HG03460 (cell line): Measurements from ENCODE around the gene ETS2.

Source experiments
- ATAC-seq: cut with Tn5 transposase; IDR thresholded peaks from one replicate; pipeline ENCODE4 v1.9.1; 2021; ENCODE audit not compliant: unreplicated experiment

ETS2 gene

GRCh38 chr21:38777531-38777930, 28.2 kb upstream of the ETS2 start:
- ATAC-seq, result no peak

DNA sequence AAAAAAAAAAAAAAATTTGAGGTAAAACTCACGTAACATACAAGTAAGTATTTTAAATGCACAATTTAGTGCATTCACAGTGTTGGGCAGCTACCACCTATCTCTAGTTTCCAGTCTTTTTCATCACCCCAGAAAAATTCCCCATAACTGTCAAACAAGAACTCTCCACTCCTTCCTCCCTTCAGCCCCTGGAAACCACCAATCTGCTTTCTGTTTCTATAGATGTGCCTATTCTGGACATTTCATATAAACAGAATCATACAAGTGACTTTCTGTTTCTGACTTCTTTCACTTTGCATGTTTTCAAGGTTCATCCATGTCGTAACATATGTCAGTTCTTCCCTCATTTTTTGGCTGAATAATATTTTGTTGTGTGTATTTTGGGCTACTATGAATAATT, 24.9 kb upstream of the ETS2 start:
- ATAC-seq, result peak; percentile 60

GRCh38 chr21:38784458-38785266, 21.1 kb upstream of the ETS2 start:
- ATAC-seq, result no peak

- no peak for ATAC-seq
These were observed 20.2 kb upstream of the ETS2 start for GRCh38 chr21:38785483-38785882.

- no peak for ATAC-seq
These were observed 18.7 kb upstream of the ETS2 start for GRCh38 chr21:38787016-38787415.

- no peak for ATAC-seq
These were observed 18.1 kb upstream of the ETS2 start for GRCh38 chr21:38787461-38788274.

DNA sequence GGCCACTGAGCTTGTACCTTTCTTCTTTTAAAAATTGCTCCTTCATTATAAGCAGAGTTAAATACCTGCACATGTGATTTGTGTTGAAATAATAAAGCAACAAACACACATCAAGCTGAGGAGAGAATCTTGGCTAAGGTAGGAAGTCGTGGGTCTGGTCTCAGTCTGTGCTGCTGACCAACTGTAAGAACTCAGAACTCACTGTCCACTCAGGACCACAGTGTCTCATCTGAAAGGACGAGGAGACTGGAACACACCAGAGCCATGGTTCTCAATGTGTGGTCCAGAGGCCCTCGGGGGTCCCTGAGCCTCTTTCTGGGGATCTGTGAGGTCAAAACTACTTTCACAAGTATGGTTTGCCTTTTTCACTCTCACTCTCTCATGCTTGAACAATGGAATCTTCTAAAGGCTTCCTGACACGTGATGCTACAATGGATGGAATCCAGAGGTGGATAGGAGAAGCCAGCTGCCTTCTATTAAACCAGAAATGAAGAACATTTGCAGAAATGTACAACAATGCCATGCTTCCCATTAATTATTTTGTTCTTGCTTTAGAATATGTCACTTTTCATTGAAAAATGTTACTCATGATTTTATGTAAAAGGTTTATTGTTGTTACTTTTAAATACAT, 17.3 kb upstream of the ETS2 start:
- no peak for ATAC-seq

DNA sequence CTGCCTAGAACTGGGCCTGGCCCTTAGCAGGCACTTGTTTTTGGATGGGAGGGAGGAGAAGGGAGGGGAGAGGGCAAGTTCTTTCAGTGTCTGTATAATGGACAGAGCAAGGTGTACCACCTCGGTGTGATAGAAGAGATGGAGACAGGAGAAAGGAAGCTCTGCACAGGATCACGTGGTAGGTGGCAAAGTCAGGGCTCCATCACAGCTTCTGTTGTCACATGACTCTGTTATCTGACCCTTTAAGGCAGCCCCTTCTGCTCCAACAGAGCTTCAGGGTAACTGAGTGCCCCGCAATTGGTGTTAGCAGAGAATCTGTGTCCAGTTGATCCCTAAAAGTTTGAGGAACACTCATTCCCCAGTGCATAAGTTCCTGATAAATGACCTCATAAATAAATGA, 16.5 kb upstream of the ETS2 start:
- no peak for ATAC-seq

- ATAC-seq, result no peak
These were observed 15.7 kb upstream of the ETS2 start for GRCh38 chr21:38790059-38790458.

- no peak for ATAC-seq
These were observed 14.8 kb upstream of the ETS2 start for GRCh38 chr21:38790961-38791360.

GRCh38 chr21:38792676-38793459, 12.9 kb upstream of the ETS2 start:
- no peak for ATAC-seq

DNA sequence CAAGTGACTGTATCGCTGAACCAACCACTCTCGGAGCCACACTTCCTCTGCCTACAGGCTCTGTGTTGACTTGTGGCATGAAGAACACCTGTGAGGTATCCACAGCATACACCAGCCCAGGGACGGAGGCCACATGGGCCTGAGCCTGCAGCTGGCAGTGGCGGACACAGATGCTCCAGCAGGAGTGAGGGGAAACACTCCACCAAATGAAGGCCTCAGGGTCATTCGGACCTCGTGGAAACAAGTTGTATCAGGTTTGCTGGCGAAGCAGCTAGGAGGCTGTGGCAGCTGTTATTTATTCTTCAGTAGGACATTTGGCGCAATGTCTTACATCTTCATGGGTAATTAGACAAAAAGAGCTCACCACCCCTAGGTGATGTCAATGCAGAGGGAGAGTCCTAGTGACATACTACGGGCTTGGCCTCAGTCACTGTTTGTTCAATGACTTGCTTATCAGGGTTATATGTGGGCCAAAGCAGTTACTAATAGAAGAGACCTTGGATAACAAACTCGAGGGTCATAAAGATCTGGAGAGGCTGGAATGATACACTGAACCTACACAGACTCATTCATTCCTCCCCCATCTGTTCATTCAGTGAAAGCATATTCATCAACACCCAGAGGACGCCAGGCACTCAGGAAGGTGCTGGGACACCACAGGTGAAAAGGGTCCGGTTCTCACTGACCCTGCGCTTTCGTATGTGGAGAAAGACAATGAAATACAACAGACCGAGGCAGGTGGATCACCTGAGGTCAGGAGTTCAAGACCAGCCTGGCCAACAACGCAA, 11.6 kb upstream of the ETS2 start:
- ATAC-seq, result no peak

DNA sequence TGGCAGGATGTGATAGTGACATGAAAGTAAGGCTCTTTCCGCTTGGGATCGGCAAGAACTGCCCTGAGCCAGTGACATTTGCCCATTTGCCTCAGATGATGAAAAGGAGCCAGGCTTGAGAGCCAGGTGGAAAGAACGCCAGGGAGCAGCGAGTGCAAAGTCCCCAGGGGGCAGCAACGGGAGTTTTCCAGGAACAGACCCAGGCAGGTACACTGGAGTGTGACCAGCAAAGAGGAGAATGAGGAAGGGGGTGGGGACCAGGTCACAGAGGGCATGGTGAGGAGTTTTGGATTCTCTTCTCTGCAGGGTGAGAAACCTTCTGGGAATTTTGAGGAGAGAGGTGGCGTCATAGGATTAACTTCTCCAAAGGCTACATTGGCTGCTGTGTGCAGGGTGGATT, 10.8 kb upstream of the ETS2 start:
- ATAC-seq, result no peak

GRCh38 chr21:38795475-38795874, 10.3 kb upstream of the ETS2 start:
- no peak for ATAC-seq

GRCh38 chr21:38796424-38796823, 9.3 kb upstream of the ETS2 start:
- no peak for ATAC-seq

DNA sequence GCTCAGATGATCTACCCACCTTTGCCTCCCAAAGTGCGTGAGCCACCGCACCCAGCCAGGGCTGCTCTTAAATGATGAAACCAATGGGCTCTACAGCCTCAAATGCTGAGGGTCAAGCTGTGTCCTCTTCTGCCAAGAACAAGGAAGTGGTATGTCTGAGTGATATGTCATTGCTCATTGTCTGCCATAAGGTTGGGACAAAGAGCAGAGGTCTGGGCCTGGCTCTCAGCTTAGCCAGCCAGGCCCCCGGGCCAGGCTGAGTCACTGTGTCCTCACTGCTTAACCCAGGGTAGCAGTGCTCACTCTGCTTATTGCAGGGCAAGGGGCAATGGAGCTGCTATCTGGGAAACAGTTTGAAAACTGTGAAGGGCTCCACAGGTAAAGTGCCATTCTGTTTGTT, 8.3 kb upstream of the ETS2 start:
- no peak for ATAC-seq

DNA sequence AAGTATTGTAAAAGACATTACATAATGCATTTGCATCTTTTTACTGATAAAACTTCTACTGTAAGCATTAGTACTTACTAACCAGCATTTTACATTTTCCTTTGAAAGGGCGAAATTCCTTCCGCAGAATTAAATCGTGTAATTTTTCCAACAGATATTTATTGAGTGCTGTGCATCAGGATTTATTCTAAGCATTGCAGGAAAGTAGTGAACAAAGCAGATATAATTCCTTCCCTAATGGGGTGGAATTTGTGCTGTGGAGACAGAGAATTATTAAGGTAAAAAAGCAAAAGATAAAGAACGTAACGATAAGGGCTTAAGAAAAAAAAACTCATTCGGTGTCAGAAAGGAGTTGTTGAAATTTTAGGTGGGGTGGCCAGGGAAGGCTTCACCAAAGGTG, 7.6 kb upstream of the ETS2 start:
- ATAC-seq, result no peak

GRCh38 chr21:38798481-38798882, 7.2 kb upstream of the ETS2 start:
- ATAC-seq, result no peak

DNA sequence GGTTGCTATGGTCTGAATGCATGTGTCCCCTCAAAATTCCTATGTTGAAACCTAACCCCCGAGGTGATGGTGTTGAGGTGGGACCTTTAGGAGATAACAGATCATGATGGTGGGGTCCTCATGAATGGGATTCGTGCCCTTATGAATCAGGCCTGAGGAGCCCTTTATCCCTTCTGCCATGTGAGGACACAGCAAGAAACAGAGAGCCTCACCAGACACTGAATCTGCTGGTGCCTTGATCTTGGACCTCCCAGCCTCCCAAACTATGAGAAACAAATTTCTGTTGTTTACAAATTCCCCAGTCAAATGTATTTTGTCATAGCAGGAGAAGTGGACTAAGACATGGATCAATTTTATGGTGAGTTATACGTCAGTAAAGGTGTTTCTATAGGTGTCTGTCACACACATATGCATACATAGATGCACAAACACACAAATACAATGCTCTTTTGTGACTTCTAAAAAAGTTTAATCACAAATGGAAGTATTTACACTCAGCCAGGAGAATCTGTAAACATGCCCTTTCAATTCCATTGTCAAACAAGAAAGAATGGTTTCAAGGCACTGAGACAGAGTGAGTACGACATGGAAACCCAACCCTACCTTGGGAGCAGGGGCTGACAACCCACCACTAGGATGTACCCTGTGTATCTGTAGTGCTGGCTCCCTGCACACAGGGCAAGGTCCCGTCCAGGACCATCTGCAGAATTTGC, 5.5 kb upstream of the ETS2 start:
- ATAC-seq, result no peak
